GM21360 (cell line): ENCODE results near the gene NFASC.

ENCODE experiments used
- ATAC-seq: cut with Tn5 transposase; IDR thresholded peaks from one replicate; pipeline ENCODE4 v1.9.1; 2021; ENCODE audit warnings: mild to moderate bottlenecking, moderate library complexity; ENCODE audit not compliant: unreplicated experiment

Gene NFASC

GRCh38 chr1:205056956-205057568, 186.4 kb downstream of the NFASC start:
- no peak for ATAC-seq

GRCh38 chr1:205057808-205058575, 187.3 kb downstream of the NFASC start:
- no peak for ATAC-seq

GRCh38 chr1:205058853-205059252, 188.2 kb downstream of the NFASC start:
- ATAC-seq: no peak

GRCh38 chr1:205059660-205060059, 189.0 kb downstream of the NFASC start:
- ATAC-seq: no peak

GRCh38 chr1:205060746-205061145, 190.1 kb downstream of the NFASC start:
- no peak for ATAC-seq

- no peak for ATAC-seq
These were observed 190.6 kb downstream of the NFASC start for GRCh38 chr1:205061227-205061626.

- ATAC-seq: no peak
These were observed 191.0 kb downstream of the NFASC start for GRCh38 chr1:205061665-205062069.

GRCh38 chr1:205062319-205062718, 191.7 kb downstream of the NFASC start:
- ATAC-seq: no peak

- no peak for ATAC-seq
These were observed 192.2 kb downstream of the NFASC start for GRCh38 chr1:205062895-205063294.

GRCh38 chr1:205064301-205064700, 193.6 kb downstream of the NFASC start:
- ATAC-seq: no peak

- ATAC-seq: no peak
These were observed 194.2 kb downstream of the NFASC start for GRCh38 chr1:205064741-205065316.

GRCh38 chr1:205065666-205066065, 195.0 kb downstream of the NFASC start:
- no peak for ATAC-seq

GRCh38 chr1:205066141-205066818, 195.6 kb downstream of the NFASC start:
- ATAC-seq: no peak

- no peak for ATAC-seq
These were observed 196.4 kb downstream of the NFASC start for GRCh38 chr1:205067031-205067430.

- no peak for ATAC-seq
These were observed 197.3 kb downstream of the NFASC start for GRCh38 chr1:205068001-205068400.

- no peak for ATAC-seq
These were observed 197.9 kb downstream of the NFASC start for GRCh38 chr1:205068457-205069040.

- no peak for ATAC-seq
These were observed 198.9 kb downstream of the NFASC start for GRCh38 chr1:205069371-205070125.

- ATAC-seq: no peak
These were observed 200.4 kb downstream of the NFASC start for GRCh38 chr1:205071028-205071409.

- ATAC-seq: no peak
These were observed 201.1 kb downstream of the NFASC start for GRCh38 chr1:205071801-205072200.

GRCh38 chr1:205072286-205072685, 201.6 kb downstream of the NFASC start:
- ATAC-seq: no peak
